HL-60 (cell line): ENCODE data around the gene COTL1.

Experiments used
- DNase-seq, 2 experiments: peaks; one replicate each; pipeline ENCODE4 v3.0.0-alpha.2; 2010 to 2020; ENCODE audit warnings: low read depth in 1 of 2, low spot score in 1 of 2
- H3K27ac ChIP-seq: fragments of 250-450 bp; sonication (Bioruptor Pico); replicated peaks from 2 replicates; pipeline ENCODE4 v1.5.1; 2020; ENCODE audit warnings: mild to moderate bottlenecking, moderate library complexity
- H3K27me3 ChIP-seq: fragments of 250-450 bp; sonication (Bioruptor Pico); 2 replicates; pipeline ENCODE4 v1.5.1; 2021; ENCODE audit warnings: mild to moderate bottlenecking, moderate library complexity; ENCODE audit not compliant: insufficient read depth, poor library complexity, severe bottlenecking
- H3K4me3 ChIP-seq: replicated peaks from 2 replicates; pipeline ENCODE4 v1.5.1; 2011; ENCODE audit warnings: mild to moderate bottlenecking, control low read depth, low read length; ENCODE audit not compliant: insufficient read depth
- GABPA ChIP-seq: IDR thresholded peaks from 2 replicates; pipeline ENCODE4 v1.6.1; 2012; ENCODE audit warnings: low read depth
- POLR2AphosphoS5 ChIP-seq: IDR thresholded peaks from 2 replicates; pipeline ENCODE4 v1.6.1; 2012; ENCODE audit warnings: low read depth
- REST ChIP-seq: IDR thresholded peaks from 2 replicates; pipeline ENCODE4 v1.6.1; 2012; ENCODE audit warnings: low read depth; ENCODE audit not compliant: insufficient replicate concordance
- SPI1 ChIP-seq: IDR thresholded peaks from 2 replicates; pipeline ENCODE4 v1.6.1; 2012; ENCODE audit warnings: low read depth, mild to moderate bottlenecking, borderline replicate concordance
- TF ChIP-seq, protein P1 (sequence below): IDR thresholded peaks from one replicate; pipeline ENCODE4 v1.5.1; 2011; ENCODE audit warnings: low read length, control low read depth, inconsistent platforms; ENCODE audit not compliant: insufficient read depth

Gene COTL1

GRCh38 chr16:84663433-84664101 lies 45.7 kb upstream of the COTL1 start:
- Histone ChIP-seq H3K27ac (no peak overlapping the region), H3K4me3 (no peak overlapping the region), H3K27me3 (no peaks in the 10 kb centered on the region)
- TF ChIP-seq POLR2AphosphoS5 (no peak), GABPA (no peak), REST (no peak), SPI1 (no peak)
- TF ChIP-seq, protein P1, sequence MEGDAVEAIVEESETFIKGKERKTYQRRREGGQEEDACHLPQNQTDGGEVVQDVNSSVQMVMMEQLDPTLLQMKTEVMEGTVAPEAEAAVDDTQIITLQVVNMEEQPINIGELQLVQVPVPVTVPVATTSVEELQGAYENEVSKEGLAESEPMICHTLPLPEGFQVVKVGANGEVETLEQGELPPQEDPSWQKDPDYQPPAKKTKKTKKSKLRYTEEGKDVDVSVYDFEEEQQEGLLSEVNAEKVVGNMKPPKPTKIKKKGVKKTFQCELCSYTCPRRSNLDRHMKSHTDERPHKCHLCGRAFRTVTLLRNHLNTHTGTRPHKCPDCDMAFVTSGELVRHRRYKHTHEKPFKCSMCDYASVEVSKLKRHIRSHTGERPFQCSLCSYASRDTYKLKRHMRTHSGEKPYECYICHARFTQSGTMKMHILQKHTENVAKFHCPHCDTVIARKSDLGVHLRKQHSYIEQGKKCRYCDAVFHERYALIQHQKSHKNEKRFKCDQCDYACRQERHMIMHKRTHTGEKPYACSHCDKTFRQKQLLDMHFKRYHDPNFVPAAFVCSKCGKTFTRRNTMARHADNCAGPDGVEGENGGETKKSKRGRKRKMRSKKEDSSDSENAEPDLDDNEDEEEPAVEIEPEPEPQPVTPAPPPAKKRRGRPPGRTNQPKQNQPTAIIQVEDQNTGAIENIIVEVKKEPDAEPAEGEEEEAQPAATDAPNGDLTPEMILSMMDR, result no peak
- DNase-seq, result no peak

DNA sequence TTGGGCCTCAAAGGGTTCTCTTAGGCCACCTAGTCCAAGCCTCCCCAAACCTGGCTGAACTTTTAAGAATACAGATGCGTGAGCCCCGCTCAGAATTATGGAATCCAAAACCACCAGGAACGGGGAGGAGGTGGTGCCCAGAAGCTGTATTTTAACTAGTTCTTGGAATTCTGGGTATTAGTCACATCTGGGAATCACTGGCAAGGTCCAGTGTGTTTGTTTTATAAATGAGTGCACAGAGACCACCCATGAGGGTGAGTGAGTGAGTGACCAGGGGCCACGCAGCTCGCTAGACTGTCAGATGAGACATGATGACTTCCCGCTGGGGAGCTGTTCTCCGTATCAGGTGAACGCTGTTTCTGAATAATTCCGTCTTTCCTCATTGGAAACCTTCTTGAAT lies 44.6 kb upstream of the COTL1 start:
- no peaks in the 10 kb centered on the region for H3K27me3 ChIP-seq
- no peak overlapping the region for H3K27ac ChIP-seq
- TF ChIP-seq POLR2AphosphoS5 (no peak), REST (no peak)
- no peak overlapping the region for H3K4me3 ChIP-seq
- DNase-seq, result no peak

DNA sequence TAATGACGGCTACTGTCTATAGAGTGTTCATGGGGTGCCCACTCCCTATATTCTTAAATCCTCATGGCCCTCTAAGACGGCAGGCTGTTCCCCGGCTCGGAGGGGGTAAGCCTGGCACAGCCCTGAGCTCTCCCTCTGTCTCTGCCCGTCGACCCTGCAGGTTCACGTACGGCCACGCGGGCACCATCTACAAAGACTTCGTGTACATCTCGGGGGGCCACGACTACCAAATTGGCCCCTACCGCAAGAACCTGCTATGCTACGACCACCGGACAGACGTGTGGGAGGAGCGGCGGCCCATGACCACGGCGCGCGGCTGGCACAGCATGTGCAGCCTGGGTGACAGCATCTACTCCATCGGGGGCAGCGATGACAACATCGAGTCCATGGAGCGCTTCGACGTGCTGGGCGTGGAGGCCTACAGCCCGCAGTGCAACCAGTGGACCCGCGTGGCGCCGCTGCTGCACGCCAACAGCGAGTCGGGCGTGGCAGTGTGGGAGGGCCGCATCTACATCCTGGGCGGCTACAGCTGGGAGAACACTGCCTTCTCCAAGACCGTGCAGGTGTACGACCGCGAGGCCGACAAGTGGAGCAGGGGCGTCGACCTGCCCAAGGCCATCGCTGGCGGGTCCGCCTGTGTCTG lies 43.7 kb upstream of the COTL1 start:
- TF ChIP-seq SPI1 (no peak), POLR2AphosphoS5 (no peak), GABPA (no peak), REST (no peak)
- TF ChIP-seq, protein P1, result no peak
- no peak overlapping the region for H3K4me3 ChIP-seq
- DNase-seq, result no peak
- no peak overlapping the region for H3K27ac ChIP-seq
- H3K27me3 ChIP-seq, result no peaks in the 10 kb centered on the region
